H1 (cell line): ENCODE results near the gene TUT7. TPM values are rescaled to one million over a fixed set of nuclear protein-coding genes. Genes with fewer than 3 reads are reported as not detected.

Source experiments
- CTCF ChIA-PET: fragments of 300-600 bp; sonication (Branson Sonifier 250); formaldehyde crosslinking; loops from one replicate; lab custom pipeline; 2021; ENCODE audit not compliant: partially characterized antibody; lab: Charles Lee
- POLR2A ChIA-PET: fragments of 300-600 bp; sonication (Branson Sonifier 250); formaldehyde crosslinking; loops from one replicate; lab custom pipeline; 2021; ENCODE audit warnings: inconsistent platforms; ENCODE audit not compliant: partially characterized antibody; lab: Charles Lee
- DNase-seq, 2 experiments: peaks; one replicate each; pipeline versions ENCODE4 v3.0.0 to v3.0.0-alpha.2; 2010 to 2022; ENCODE audit warnings: low spot score in 2 of 2, low read depth in 1 of 2, mixed read lengths in 1 of 2
- FAIRE-seq: peaks from 2 replicates; lab custom pipeline; 2011; peaks lifted over from hg19 to GRCh38; lab: Jason Lieb, UNC
- H2AFZ ChIP-seq: 2 replicates; pipeline ENCODE4 v1.8.1; 2012; ENCODE audit warnings: low read length, inconsistent platforms
- H2AK5ac ChIP-seq: 2 replicates; pipeline ENCODE4 v1.6.1; 2013; ENCODE audit warnings: low read depth, low read length
- H2BK120ac ChIP-seq: replicated peaks from 2 replicates; pipeline ENCODE3; 2013; ENCODE audit warnings: low read depth, low read length, inconsistent platforms
- H2BK12ac ChIP-seq: 2 replicates; pipeline ENCODE4 v1.6.1; 2013; ENCODE audit warnings: low read depth, low read length
- H2BK15ac ChIP-seq: 2 replicates; pipeline ENCODE4 v1.6.1; 2013; ENCODE audit warnings: low read length
- H2BK20ac ChIP-seq: 2 replicates; pipeline ENCODE4 v1.6.1; 2013; ENCODE audit warnings: low read length
- H2BK5ac ChIP-seq: 2 replicates; pipeline ENCODE4 v1.6.1; 2013; ENCODE audit warnings: low read depth, low read length
- H3K14ac ChIP-seq: 2 replicates; pipeline ENCODE4 v1.6.1; 2013; ENCODE audit warnings: inconsistent platforms; ENCODE audit not compliant: insufficient read length
- H3K18ac ChIP-seq: 2 replicates; pipeline ENCODE4 v1.6.1; 2013; ENCODE audit warnings: low read length; ENCODE audit errors: extremely low read depth
- H3K23ac ChIP-seq: 2 replicates; pipeline ENCODE4 v1.6.1; 2013; ENCODE audit warnings: inconsistent platforms; ENCODE audit not compliant: insufficient read length
- H3K23me2 ChIP-seq: 2 replicates; pipeline ENCODE4 v1.6.1; 2013; ENCODE audit warnings: low read depth, low read length
- H3K27ac ChIP-seq: 2 replicates; pipeline ENCODE4 v1.6.1; 2011; ENCODE audit warnings: low read depth, low read length, inconsistent platforms
- H3K27me3 ChIP-seq, 4 experiments: replicated peaks in 1 of 4; 1 replicate in 1 of 4; 2 replicates in 3 of 4; pipeline versions ENCODE4 v1.6.1 to v1.8.1; 2011 to 2013; ENCODE audit warnings: low read length in 3 of 4, mild to moderate bottlenecking in 3 of 4, inconsistent platforms in 2 of 4, mixed read lengths in 2 of 4, moderate library complexity in 1 of 4; ENCODE audit not compliant: control insufficient read depth in 3 of 4, insufficient read depth in 3 of 4; ENCODE audit errors: extremely low read depth in 1 of 4
- H3K36me3 ChIP-seq, 4 experiments: 2 replicates each; pipeline versions ENCODE4 v1.6.1 to v1.8.1; 2011 to 2013; ENCODE audit warnings: mild to moderate bottlenecking in 4 of 4, low read length in 3 of 4, moderate library complexity in 2 of 4, control low read depth in 1 of 4, inconsistent platforms in 1 of 4; ENCODE audit not compliant: insufficient read depth in 4 of 4, control insufficient read depth in 2 of 4
- H3K4ac ChIP-seq: replicated peaks from 2 replicates; pipeline ENCODE3; 2013; ENCODE audit warnings: low read length, low read depth, mixed read lengths, inconsistent platforms; ENCODE audit not compliant: insufficient read length
- H3K4me1 ChIP-seq, 4 experiments: replicated peaks in 1 of 4; 1 replicate in 1 of 4; 2 replicates in 3 of 4; pipeline versions ENCODE4 v1.6.1 to v1.8.1; 2011 to 2013; ENCODE audit warnings: low read length in 3 of 4, inconsistent platforms in 2 of 4, mixed read lengths in 1 of 4; ENCODE audit not compliant: insufficient read depth in 4 of 4, control insufficient read depth in 3 of 4
- H3K4me2 ChIP-seq, 2 experiments: 2 replicates each; pipeline versions ENCODE4 v1.6.1 to v1.8.1; 2011 to 2013; ENCODE audit warnings: low read depth in 2 of 2, low read length in 2 of 2, control low read depth in 1 of 2, inconsistent platforms in 1 of 2, mild to moderate bottlenecking in 1 of 2; ENCODE audit not compliant: insufficient read depth in 1 of 2
- H3K4me3 ChIP-seq, 4 experiments: fragments of 200-600, 300-600 bp in 1 of 4; sonication (generic), shearing (Covaris generic), sonication (Bioruptor Twin) in 1 of 4; 2 replicates each; pipeline versions ENCODE4 v1.5.1 to v1.8.1; 2011 to 2016; ENCODE audit warnings: low read length in 4 of 4, low read depth in 3 of 4, control low read depth in 2 of 4, inconsistent platforms in 2 of 4, mild to moderate bottlenecking in 2 of 4, mixed read lengths in 1 of 4, moderate library complexity in 1 of 4; ENCODE audit not compliant: insufficient read depth in 2 of 4; ENCODE audit errors: extremely low read depth in 1 of 4
- H3K56ac ChIP-seq: replicated peaks from 2 replicates; pipeline ENCODE3; 2013; ENCODE audit warnings: low read depth, mild to moderate bottlenecking, mixed read lengths, low read length, inconsistent platforms; ENCODE audit not compliant: insufficient read length
- H3K79me1 ChIP-seq: 2 replicates; pipeline ENCODE4 v1.6.1; 2013; ENCODE audit warnings: low read depth, low read length, control low read depth
- H3K79me2 ChIP-seq, 2 experiments: 2 replicates each; pipeline versions ENCODE4 v1.6.1 to v1.8.1; 2012 to 2013; ENCODE audit warnings: low read length in 2 of 2, mild to moderate bottlenecking in 2 of 2, inconsistent platforms in 1 of 2; ENCODE audit not compliant: insufficient read depth in 2 of 2, control insufficient read depth in 1 of 2
- H3K9ac ChIP-seq, 4 experiments: replicated peaks in 1 of 4; 1 replicate in 1 of 4; 2 replicates in 3 of 4; pipeline versions ENCODE4 v1.6.1 to v1.8.1; 2011 to 2013; ENCODE audit warnings: low read depth in 3 of 4, low read length in 3 of 4, control low read depth in 2 of 4, mild to moderate bottlenecking in 2 of 4, moderate library complexity in 2 of 4, inconsistent platforms in 1 of 4; ENCODE audit errors: extremely low read depth in 1 of 4
- H3K9me3 ChIP-seq, 2 experiments: 2 replicates each; pipeline versions ENCODE4 v1.6.1 to v1.8.1; 2012 to 2013; ENCODE audit warnings: mild to moderate bottlenecking in 2 of 2, moderate library complexity in 2 of 2, control low read depth in 1 of 2, inconsistent platforms in 1 of 2, low read depth in 1 of 2, low read length in 1 of 2, mixed read lengths in 1 of 2; ENCODE audit not compliant: insufficient read depth in 2 of 2
- H4K20me1 ChIP-seq, 2 experiments: replicated peaks in 1 of 2; 2 replicates each; pipeline versions ENCODE3 to v1.8.1; 2011 to 2013; ENCODE audit warnings: inconsistent platforms in 2 of 2, low read length in 2 of 2, mild to moderate bottlenecking in 1 of 2; ENCODE audit not compliant: insufficient read depth in 2 of 2, control insufficient read depth in 1 of 2
- H4K5ac ChIP-seq: 2 replicates; pipeline ENCODE4 v1.6.1; 2013; ENCODE audit warnings: low read length, low read depth, mixed read lengths, inconsistent platforms; ENCODE audit not compliant: insufficient read length
- H4K8ac ChIP-seq: 2 replicates; pipeline ENCODE4 v1.8.0; 2013; ENCODE audit warnings: mild to moderate bottlenecking, moderate library complexity, low read length, inconsistent platforms; ENCODE audit not compliant: insufficient read depth; ENCODE audit errors: extremely low read depth
- H4K91ac ChIP-seq: replicated peaks from 2 replicates; pipeline ENCODE3; 2013; ENCODE audit warnings: low read length, mixed read lengths, inconsistent platforms; ENCODE audit not compliant: insufficient read length
- ATF2 ChIP-seq: IDR thresholded peaks from 2 replicates; pipeline ENCODE4 v1.6.1; 2012; ENCODE audit warnings: low read length, inconsistent platforms
- ATF3 ChIP-seq: IDR thresholded peaks from 2 replicates; pipeline ENCODE4 v1.6.1; 2011; ENCODE audit warnings: low read depth, mild to moderate bottlenecking, low read length; ENCODE audit not compliant: insufficient read depth
- BACH1 ChIP-seq: IDR thresholded peaks from 2 replicates; pipeline ENCODE4 v1.6.1; 2012; ENCODE audit warnings: low read length, improper control_type of control experiment
- CHD1 ChIP-seq: IDR thresholded peaks from 2 replicates; pipeline ENCODE4 v1.6.1; 2012; ENCODE audit warnings: low read depth, low read length, improper control_type of control experiment
- CHD2 ChIP-seq: IDR thresholded peaks from 2 replicates; pipeline ENCODE4 v1.6.1; 2012; ENCODE audit warnings: low read length, improper control_type of control experiment
- EP300 ChIP-seq, 2 experiments: IDR thresholded peaks; 1 replicate in 1 of 2; 2 replicates in 1 of 2; pipeline ENCODE4 v1.6.1; 2011 to 2012; ENCODE audit warnings: low read depth in 2 of 2, low read length in 2 of 2, mild to moderate bottlenecking in 2 of 2, borderline replicate concordance in 1 of 2, inconsistent platforms in 1 of 2, moderate library complexity in 1 of 2
- KDM4A ChIP-seq: IDR thresholded peaks from one replicate; pipeline ENCODE4 v1.7.1; 2012; ENCODE audit warnings: low read depth, mild to moderate bottlenecking, moderate library complexity, low read length, inconsistent platforms; ENCODE audit not compliant: severe bottlenecking
- POLR2AphosphoS5 ChIP-seq: IDR thresholded peaks from 2 replicates; pipeline ENCODE4 v1.6.1; 2011; ENCODE audit warnings: low read depth, low read length
- SIX5 ChIP-seq: IDR thresholded peaks from 2 replicates; pipeline ENCODE4 v1.6.1; 2011; ENCODE audit warnings: mild to moderate bottlenecking, low read depth, low read length
- SP1 ChIP-seq: IDR thresholded peaks from 2 replicates; pipeline ENCODE4 v1.6.1; 2011; ENCODE audit warnings: low read depth, low read length
- TAF1 ChIP-seq: IDR thresholded peaks from 2 replicates; pipeline ENCODE4 v1.6.1; 2011; ENCODE audit warnings: mild to moderate bottlenecking, low read depth, low read length
- WGBS, 2 experiments: shearing (Covaris generic) in 1 of 2; methylation state at CpG; one replicate each; pipeline versions ENCODE4 v1.1.6 to v1.1.7; 2013 to 2015; ENCODE audit warnings: low lambda C conversion rate in 2 of 2, mixed read lengths in 2 of 2, inconsistent platforms in 1 of 2, low coverage in 1 of 2, missing lambda C conversion rate in 1 of 2; ENCODE audit not compliant: insufficient replicate concordance in 2 of 2, insufficient coverage in 1 of 2, insufficient read length in 1 of 2; ENCODE audit errors: extremely low coverage in 1 of 2, missing lambda C conversion rate in 1 of 2; 5-methylcytosine and 5-hydroxymethylcytosine counted together
- polyA plus RNA-seq, 7 experiments: library from polyadenylated mRNA; depleted of rRNA in 3 of 7; stranded (reverse) in 5 of 7; unstranded in 2 of 7; fragments of >200 nt in 5 of 7; fragments of 200-250 nt in 2 of 7; gene quantifications; 1 replicate in 5 of 7; 2 replicates in 1 of 7; 4 replicates in 1 of 7; pipeline versions ENCODE4 v1.2.1 to v1.2.3, GENCODE V29; 2011 to 2013; ENCODE audit warnings: missing spikeins in 2 of 7, mixed read lengths in 2 of 7
- total RNA-seq: library from RNA; stranded (reverse); fragmentation: NEBNext Ultra II Directional; extraction: Animal tissue kit (Norgen Biotek cat#: 25700); gene quantifications from 2 replicates; pipeline ENCODE4 v1.2.1, GENCODE V29; 2021

Gene TUT7
- total and polyA plus RNA-seq, 2 of the 8 experiments (the other 6 are each of a cell fraction or from before 2014, with no cell fraction given) = 4.8 to 19.3 TPM

DNA sequence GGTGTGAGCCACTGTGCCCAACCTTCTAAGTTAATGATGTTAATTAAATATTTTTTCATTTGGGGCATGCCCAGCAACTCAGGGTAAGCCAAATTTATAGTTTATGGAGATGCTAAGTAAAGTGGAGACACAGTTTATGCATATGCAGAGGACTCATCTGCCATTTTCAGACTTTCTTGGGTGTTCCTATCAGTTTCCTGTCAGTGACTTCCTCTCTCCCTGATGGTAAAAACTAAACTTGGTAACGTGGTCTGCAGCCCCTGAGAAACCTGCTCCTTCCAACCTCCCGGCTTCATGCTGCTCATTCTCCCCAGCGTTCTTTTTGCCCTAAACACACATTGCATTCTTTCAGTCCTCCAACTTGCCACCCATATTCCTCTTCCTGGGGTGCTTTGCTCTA lies 48.4 kb upstream of the TUT7 start:
- ChIA-PET CTCF (interaction anchor here (0.6 kb wide), 1 partner anchor 72 kb away, joined by 3 read pairs; no protein-coding TSS in a partner anchor), POLR2A (no interaction called here)
- DNase-seq (no peak), FAIRE-seq (no peak)
- Histone ChIP-seq H3K23ac (no peak overlapping the region), H2BK20ac (no peak overlapping the region), H2AK5ac (no peak overlapping the region), H3K27ac (no peak overlapping the region), H2BK5ac (no peak overlapping the region), H3K79me1 (no peaks in the 10 kb centered on the region), H3K23me2 (no peaks in the 10 kb centered on the region), H3K79me2 (no peaks in the 10 kb centered on the region), H2BK12ac (no peak overlapping the region), H3K9ac (no peak overlapping the region), H2BK15ac (no peak overlapping the region), H3K18ac (no peak overlapping the region), H3K4ac (no peak overlapping the region), H3K4me2 (no peak overlapping the region), H4K8ac (no peak overlapping the region), H3K14ac (no peak overlapping the region), H3K27me3 (peaks cover 5 to 18% (median 8%) of the 10 kb centered on the region in 4 experiments; a peak in 6 of 7 replicates), H3K4me3 (no peak overlapping the region), H3K9me3 (no peaks in the 10 kb centered on the region), H4K20me1 (no peaks in the 10 kb centered on the region), H2AFZ (no peak overlapping the region), H4K5ac (no peak overlapping the region), H2BK120ac (no peak overlapping the region), H3K4me1 (peaks cover 0 to 5% (median 0%) of the 10 kb centered on the region in 4 experiments; a peak in 2 of 7 replicates), H3K56ac (no peak overlapping the region), H4K91ac (no peak overlapping the region), H3K36me3 (no peaks in the 10 kb centered on the region)
- WGBS, 2 experiments = 68% methylated on average over 3 of the region's 3 CpGs; no CpG with 5 or more reads in 1 of the 2 experiments
- no peak for TF ChIP-seq SP1
- no peak for TF ChIP-seq ATF2
- TF ChIP-seq EP300 (IDR thresholded peaks at IDR 0.05; ENCODE audit: borderline replicate concordance in 1 of 2, low read depth in 2 of 2, low read length in 2 of 2) = no peak
- TF ChIP-seq POLR2AphosphoS5 = no peak
- TF ChIP-seq BACH1 = no peak
- no peak for TF ChIP-seq CHD1
- no peak for TF ChIP-seq CHD2
- TF ChIP-seq ATF3 = no peak
- TF ChIP-seq TAF1 = no peak
- no peak for TF ChIP-seq KDM4A
- TF ChIP-seq SIX5 = no peak
